HG03025 (cell line): Measurements from ENCODE around the gene LAMA4.
"Not testable (repeated sequence)": the region's sequence is repeated elsewhere in the genome, so short reads cannot be mapped to it uniquely, and the experiment has no call there.

Experiments used
- ATAC-seq: cut with Tn5 transposase; IDR thresholded peaks from one replicate; pipeline ENCODE4 v1.9.1; 2021; ENCODE audit warnings: mild to moderate bottlenecking, moderate library complexity; ENCODE audit not compliant: unreplicated experiment, low FRiP score

Gene LAMA4

DNA sequence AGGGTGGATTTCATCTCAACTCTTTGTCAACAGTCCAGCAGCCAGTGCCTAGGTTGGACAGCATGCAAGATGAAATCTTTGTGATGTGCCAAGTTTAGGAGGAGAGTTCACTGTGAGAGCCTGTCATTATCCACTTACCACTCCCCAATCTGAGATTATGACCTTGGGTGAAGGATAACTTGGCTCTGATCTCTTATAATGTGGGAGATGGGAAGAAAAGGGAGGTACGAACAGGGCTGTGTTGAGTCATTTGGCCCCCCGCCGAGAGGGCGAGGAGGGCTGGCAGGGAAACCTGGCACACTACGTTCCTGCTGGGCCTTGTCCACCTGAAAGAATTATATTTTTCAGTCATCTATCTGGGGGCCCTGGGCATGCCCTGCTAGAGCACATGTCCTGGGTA is 35.8 kb downstream of the LAMA4 start:
- no peak for ATAC-seq

- ATAC-seq, result no peak
These were observed 37.5 kb downstream of the LAMA4 start for GRCh38 chr6:112216662-112217551.

GRCh38 chr6:112215488-112216284 is 38.7 kb downstream of the LAMA4 start:
- no peak for ATAC-seq

GRCh38 chr6:112214739-112215269 is 39.6 kb downstream of the LAMA4 start:
- no peak for ATAC-seq

- no peak for ATAC-seq
These were observed 43.5 kb downstream of the LAMA4 start for GRCh38 chr6:112210852-112211251.

- no peak for ATAC-seq
These were observed 45.2 kb downstream of the LAMA4 start for GRCh38 chr6:112209131-112209530.

GRCh38 chr6:112207776-112208175 is 46.6 kb downstream of the LAMA4 start:
- no peak for ATAC-seq

- no peak for ATAC-seq
These were observed 47.2 kb downstream of the LAMA4 start for GRCh38 chr6:112207131-112207530.

GRCh38 chr6:112206110-112206458 is 48.3 kb downstream of the LAMA4 start:
- no peak for ATAC-seq

- ATAC-seq, result no peak
These were observed 48.8 kb downstream of the LAMA4 start for GRCh38 chr6:112205427-112206109.

GRCh38 chr6:112204350-112204706 is 50.0 kb downstream of the LAMA4 start:
- ATAC-seq, result no peak

- peak; percentile 57 for ATAC-seq
These were observed 50.6 kb downstream of the LAMA4 start for GRCh38 chr6:112203577-112204349.

- ATAC-seq, result peak; percentile 81
These were observed 51.6 kb downstream of the LAMA4 start for GRCh38 chr6:112202639-112203341.

DNA sequence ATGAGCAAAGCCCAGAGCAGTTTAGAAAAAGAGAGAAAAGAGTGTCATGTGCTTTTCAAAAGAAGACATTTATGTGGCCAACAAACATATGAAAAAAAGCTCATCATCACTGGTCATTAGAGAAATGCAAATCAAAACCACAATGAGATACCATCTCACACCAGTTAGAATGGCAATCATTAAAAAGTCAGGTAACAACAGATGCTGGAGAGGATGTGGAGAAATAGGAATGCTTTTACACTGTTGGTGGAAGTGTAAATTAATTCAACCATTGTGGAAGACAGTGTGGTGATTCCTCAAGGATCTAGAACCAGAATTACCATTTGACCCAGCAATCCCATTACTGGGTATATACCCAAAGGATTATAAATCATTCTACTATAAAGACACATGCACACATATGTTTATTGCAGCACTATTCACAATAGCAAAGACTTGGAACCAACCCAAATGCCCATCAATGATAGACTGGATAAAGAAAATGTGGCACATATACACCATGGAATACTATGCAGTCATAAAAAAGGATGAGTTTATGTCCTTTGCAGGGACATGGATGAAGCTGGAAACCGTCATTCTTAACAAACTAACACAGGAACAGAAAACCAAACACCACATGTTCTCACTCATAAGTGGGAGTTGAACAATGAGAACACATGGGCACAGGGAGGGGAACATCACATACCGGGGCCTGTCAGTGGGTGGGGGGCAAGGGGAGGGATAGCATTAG is 54.0 kb downstream of the LAMA4 start:
- not testable (repeated sequence) for ATAC-seq

DNA sequence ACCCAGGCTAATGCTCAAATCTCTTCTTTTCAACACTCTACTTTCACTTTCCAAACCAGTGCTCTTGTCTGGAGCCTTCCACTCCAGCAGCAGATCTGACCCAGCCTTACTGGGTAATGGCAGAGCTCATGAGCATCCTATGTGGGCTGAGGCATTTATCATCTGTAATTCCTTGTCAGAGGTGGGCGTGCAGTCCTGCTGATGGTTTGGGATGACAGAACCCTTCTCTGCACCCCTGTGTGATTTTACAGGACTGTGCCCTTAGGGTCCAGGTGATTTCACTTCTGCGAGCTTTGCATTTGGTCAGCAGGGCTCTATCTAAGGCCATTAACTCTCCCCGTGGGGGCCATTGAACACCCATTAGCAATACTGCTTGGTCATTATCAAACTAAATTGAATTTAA is 55.4 kb downstream of the LAMA4 start:
- no peak for ATAC-seq

DNA sequence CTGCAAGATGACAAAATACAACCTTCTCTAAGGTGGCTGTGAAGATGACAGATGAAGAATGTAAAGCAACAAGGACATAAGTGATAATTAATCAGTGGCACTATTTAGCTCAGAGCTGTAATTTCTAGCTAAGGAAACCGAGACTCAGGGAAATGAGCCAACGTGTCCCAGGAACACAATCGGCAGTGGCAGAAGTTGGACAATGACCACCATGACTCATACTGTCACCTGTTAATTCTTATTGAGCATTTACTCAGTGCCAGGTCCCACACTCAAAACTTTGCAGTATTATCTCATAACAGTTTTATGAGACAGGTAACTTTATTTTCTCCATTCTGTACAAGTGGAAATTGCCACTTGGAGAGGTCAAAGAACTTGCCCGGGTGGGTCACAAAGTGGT is 55.8 kb downstream of the LAMA4 start:
- ATAC-seq, result no peak

DNA sequence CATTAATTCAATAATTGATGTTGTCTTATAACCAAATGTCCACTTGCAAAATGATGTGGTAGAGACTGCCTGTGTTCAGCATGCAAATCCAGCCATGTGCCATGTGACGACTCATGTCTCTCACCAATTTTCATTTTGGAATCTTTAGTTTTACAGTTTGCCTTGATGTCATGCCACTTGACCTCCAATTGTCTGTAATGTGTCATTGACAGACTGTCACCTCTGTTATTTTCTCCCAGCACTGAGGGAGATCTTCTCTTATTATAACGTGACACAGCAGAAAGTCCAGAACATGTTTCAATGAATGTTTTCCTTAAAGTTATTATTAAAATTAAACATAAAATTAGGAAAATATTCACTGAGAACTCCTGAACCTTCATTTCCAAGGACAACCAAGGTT is 56.7 kb downstream of the LAMA4 start:
- no peak for ATAC-seq

GRCh38 chr6:112196306-112196705 is 58.1 kb downstream of the LAMA4 start:
- no peak for ATAC-seq

DNA sequence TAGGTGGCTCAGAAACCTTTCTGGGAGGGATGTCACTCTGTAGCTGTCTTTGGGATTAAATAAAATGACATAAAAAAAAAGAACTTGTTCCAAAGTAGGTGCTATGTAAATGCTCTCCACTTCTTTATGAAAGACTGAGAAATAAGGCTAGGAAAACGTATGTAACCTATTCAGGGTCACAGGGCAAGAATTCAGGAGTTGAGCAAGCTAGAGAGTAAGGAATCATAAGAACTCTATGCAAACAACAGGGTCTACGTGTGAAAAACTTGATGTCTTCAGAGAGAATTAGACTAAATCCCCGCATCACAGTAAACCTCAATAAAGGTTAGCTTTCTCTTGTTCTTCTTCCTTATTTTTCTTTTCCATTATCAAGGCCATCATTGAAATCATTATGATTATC is 59.2 kb downstream of the LAMA4 start:
- no peak for ATAC-seq
